SK-N-SH (cell line): Measurements from ENCODE around the gene RANBP2. TPM values are rescaled to one million over a fixed set of nuclear protein-coding genes. Genes with fewer than 3 reads are reported as not detected.

ENCODE experiments used
- CTCF ChIA-PET: fragments of 300-600, 350-600 bp; formaldehyde crosslinking; extraction: SDS; loops from one replicate; lab custom pipeline; 2021; lab: Yijun Ruan, JAX
- POLR2A ChIA-PET: fragments of 350-600 bp; sonication (Branson Sonifier 250); formaldehyde crosslinking; extraction: SDS; loops from one replicate; lab custom pipeline; 2020; ENCODE audit warnings: antibody characterized with exemption, inconsistent platforms; lab: Yijun Ruan, JAX
- DNase-seq: peaks from one replicate; pipeline ENCODE4 v3.0.0; 2012
- H2AFZ ChIP-seq: fragments of 200-600 bp; sonication (generic); 2 replicates; pipeline ENCODE4 v1.8.1; 2016; ENCODE audit warnings: antibody characterized with exemption, mild to moderate bottlenecking, low read depth
- H3F3A ChIP-seq: fragments of 200-600 bp; sonication (generic); replicated peaks from 2 replicates; pipeline ENCODE3; 2016; ENCODE audit warnings: antibody characterized with exemption, mild to moderate bottlenecking; ENCODE audit not compliant: insufficient read depth
- H3K27ac ChIP-seq, 2 experiments: fragments of 200-500 bp in 1 of 2; fragments of 200-600 bp in 1 of 2; sonication (Bioruptor generic) in 1 of 2; sonication (generic), shearing (Covaris generic) in 1 of 2; 2 replicates each; pipeline versions ENCODE4 v1.5.1 to v1.6.1; 2014 to 2016; ENCODE audit warnings: low read depth in 2 of 2, inconsistent platforms in 1 of 2, low read length in 1 of 2, mild to moderate bottlenecking in 1 of 2, mixed read lengths in 1 of 2
- H3K27me3 ChIP-seq: fragments of 200-600 bp; sonication (generic), shearing (Covaris generic); 2 replicates; pipeline ENCODE4 v1.6.1; 2016; ENCODE audit warnings: mixed run types; ENCODE audit not compliant: insufficient read depth
- H3K36me3 ChIP-seq, 2 experiments: fragments of 200-500 bp in 1 of 2; fragments of 200-600 bp in 1 of 2; sonication (Bioruptor generic) in 1 of 2; sonication (generic) in 1 of 2; replicated peaks in 1 of 2; 2 replicates each; pipeline versions ENCODE3 to v1.5.1; 2014 to 2016; ENCODE audit warnings: low read length in 1 of 2, mild to moderate bottlenecking in 1 of 2; ENCODE audit not compliant: insufficient read depth in 2 of 2, control insufficient read depth in 1 of 2
- H3K4me1 ChIP-seq, 2 experiments: fragments of 200-500 bp in 1 of 2; fragments of 200-600 bp in 1 of 2; sonication (Bioruptor generic) in 1 of 2; sonication (generic), shearing (Covaris generic) in 1 of 2; 2 replicates each; pipeline versions ENCODE4 v1.5.1 to v1.6.1; 2014 to 2016; ENCODE audit warnings: low read depth in 1 of 2, low read length in 1 of 2, mixed run types in 1 of 2; ENCODE audit not compliant: insufficient read depth in 2 of 2, control insufficient read depth in 1 of 2
- H3K4me2 ChIP-seq: fragments of 200-600 bp; sonication (generic), shearing (Covaris generic); 2 replicates; pipeline ENCODE4 v1.6.1; 2017; ENCODE audit warnings: mixed run types
- H3K4me3 ChIP-seq, 2 experiments: fragments of 200-500 bp in 1 of 2; fragments of 200-600 bp in 1 of 2; sonication (Bioruptor generic) in 1 of 2; sonication (generic), shearing (Covaris generic) in 1 of 2; 2 replicates each; pipeline versions ENCODE4 v1.5.1 to v1.8.1; 2014 to 2016; ENCODE audit warnings: low read depth in 2 of 2, inconsistent platforms in 1 of 2, low read length in 1 of 2, mild to moderate bottlenecking in 1 of 2, mixed read lengths in 1 of 2, moderate library complexity in 1 of 2
- H3K79me2 ChIP-seq: fragments of 200-600 bp; sonication (generic); 2 replicates; pipeline ENCODE4 v1.8.1; 2017; ENCODE audit warnings: mild to moderate bottlenecking; ENCODE audit not compliant: insufficient read depth
- H3K9ac ChIP-seq: fragments of 200-600 bp; sonication (generic); 2 replicates; pipeline ENCODE4 v1.6.1; 2017; ENCODE audit warnings: mixed run types
- H3K9me2 ChIP-seq: fragments of 200-600 bp; sonication (generic); 2 replicates; pipeline ENCODE4 v1.6.1; 2017; ENCODE audit warnings: mixed run types
- H3K9me3 ChIP-seq: fragments of 200-600 bp; sonication (generic); 2 replicates; pipeline ENCODE4 v1.6.1; 2017; ENCODE audit warnings: mixed run types, mild to moderate bottlenecking, moderate library complexity
- H4K20me1 ChIP-seq: fragments of 200-600 bp; sonication (generic); 2 replicates; pipeline ENCODE4 v1.6.1; 2017; ENCODE audit warnings: mild to moderate bottlenecking, mixed run types; ENCODE audit not compliant: insufficient read depth
- CHD2 ChIP-seq: fragments of 150-350 bp; IDR thresholded peaks from 2 replicates; pipeline ENCODE4 v1.6.1; 2018; ENCODE audit warnings: low read length; ENCODE audit not compliant: partially characterized antibody
- ELF1 ChIP-seq: IDR thresholded peaks from 2 replicates; pipeline ENCODE4 v1.4.0; 2012
- EZH2phosphoT487 ChIP-seq: fragments of 200-600 bp; sonication (generic); IDR thresholded peaks from 2 replicates; pipeline ENCODE4 v1.6.1; 2017; ENCODE audit warnings: low read depth, mixed run types, mild to moderate bottlenecking, antibody characterized with exemption, moderate library complexity, borderline replicate concordance
- FOXM1 ChIP-seq: IDR thresholded peaks from 2 replicates; pipeline ENCODE4 v1.4.0; 2012; ENCODE audit warnings: low read depth, mild to moderate bottlenecking
- MEF2A ChIP-seq: IDR thresholded peaks from 2 replicates; pipeline ENCODE4 v1.4.0; 2012; ENCODE audit warnings: low read depth, borderline replicate concordance
- NRF1 ChIP-seq: IDR thresholded peaks from 2 replicates; pipeline ENCODE4 v1.6.1; 2012; ENCODE audit warnings: low read depth, mild to moderate bottlenecking, low read length
- RAD21 ChIP-seq: IDR thresholded peaks from 2 replicates; pipeline ENCODE4 v1.6.1; 2012; ENCODE audit warnings: mild to moderate bottlenecking, low read length
- RCOR1 ChIP-seq: fragments of 150-350 bp; IDR thresholded peaks from 2 replicates; pipeline ENCODE4 v1.6.1; 2017; ENCODE audit warnings: antibody characterized with exemption, low read length
- RXRA ChIP-seq: IDR thresholded peaks from 2 replicates; pipeline ENCODE4 v1.4.0; 2012; ENCODE audit warnings: low read depth, mild to moderate bottlenecking, borderline replicate concordance
- SMC3 ChIP-seq: IDR thresholded peaks from 2 replicates; pipeline ENCODE4 v1.6.1; 2012; ENCODE audit warnings: low read depth, low read length, improper control_type of control experiment
- TEAD4 ChIP-seq: IDR thresholded peaks from 2 replicates; pipeline ENCODE4 v1.4.0; 2012; ENCODE audit warnings: mild to moderate bottlenecking, borderline replicate concordance; ENCODE audit not compliant: insufficient read depth
- YY1 ChIP-seq: IDR thresholded peaks from 2 replicates; pipeline ENCODE4 v1.4.0; 2012; ENCODE audit warnings: low read depth, mild to moderate bottlenecking
- WGBS: methylation state at CpG from one replicate; pipeline ENCODE4 v1.1.6; 2017; ENCODE audit warnings: low lambda C conversion rate; 5-methylcytosine and 5-hydroxymethylcytosine counted together
- polyA plus RNA-seq, 3 experiments: library from polyadenylated mRNA; depleted of rRNA; stranded (reverse); fragments of >200 nt; gene quantifications; 2 replicates each; pipeline ENCODE4 v1.2.3, GENCODE V29; 2012
- TF ChIP-seq, protein P1 (sequence below): IDR thresholded peaks from 2 replicates; pipeline ENCODE4; 2012
- TF ChIP-seq, protein P2 (sequence below): fragments of 150-350 bp; IDR thresholded peaks from 2 replicates; pipeline ENCODE4 v1.6.1; 2017; ENCODE audit warnings: antibody characterized with exemption, low read length, low read depth, borderline replicate concordance
- TF ChIP-seq, protein P3 (sequence below): IDR thresholded peaks from 2 replicates; pipeline ENCODE4 v1.4.0; 2012; ENCODE audit warnings: low read depth, borderline replicate concordance
- TF ChIP-seq, protein P4 (sequence below): IDR thresholded peaks from 2 replicates; pipeline ENCODE4 v1.4.0; 2012; ENCODE audit warnings: low read depth
- TF ChIP-seq, protein P5 (sequence below): IDR thresholded peaks from 2 replicates; pipeline ENCODE4 v1.6.1; 2012; ENCODE audit warnings: mild to moderate bottlenecking, low read depth, low read length, moderate library complexity

RANBP2 gene
- polyA plus RNA-seq, 1 of the 3 experiments (the other 2 are of a cell fraction): 3.6 TPM

DNA sequence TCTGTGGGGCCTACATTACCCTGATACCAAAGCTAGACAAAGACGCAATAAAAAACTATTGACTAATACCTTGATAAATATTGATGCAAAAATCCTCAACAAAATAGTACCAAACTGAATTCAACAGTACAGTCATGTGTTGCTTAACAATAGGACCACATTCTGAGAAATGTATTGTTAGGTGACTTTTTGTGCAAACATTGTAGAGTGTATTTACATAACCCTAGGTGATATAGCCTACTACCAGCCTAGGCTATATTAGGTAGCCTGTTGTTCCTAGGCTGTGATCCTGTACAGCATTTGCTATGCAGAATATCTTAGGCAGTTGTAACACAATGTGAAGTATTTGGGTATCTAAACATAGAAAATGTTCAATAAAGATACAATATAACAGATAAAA is 104.0 kb downstream of the RANBP2 start:
- Histone ChIP-seq H3K9me2 (0 out of 2 replicates have a peak, but pooled peaks cover 6% of the 10 kb centered on the region), H3K9ac (no peak overlapping the region), H3K27me3 (no peaks in the 10 kb centered on the region), H3K4me2 (no peak overlapping the region), H3K27ac (no peak overlapping the region), H2AFZ (no peak overlapping the region), H3K79me2 (no peaks in the 10 kb centered on the region), H3K36me3 (peaks cover 15 to 46% of the 10 kb centered on the region in 2 experiments), H4K20me1 (no peaks in the 10 kb centered on the region), H3K4me3 (no peak overlapping the region), H3K4me1 (no peaks in the 10 kb centered on the region), H3K9me3 (no peaks in the 10 kb centered on the region), H3F3A (peaks cover 14% of the 10 kb centered on the region)
- WGBS: 100% methylated on average over 1 of the region's 1 CpG
- CTCF ChIA-PET: interaction anchor here (1.2 to 1.3 kb wide), 2 partner anchors 12 to 17 kb away, joined by 3 to 4 read pairs; no protein-coding TSS in a partner anchor
- no peak for TF ChIP-seq RXRA
- no peak for TF ChIP-seq SMC3
- no peak for TF ChIP-seq RCOR1
- TF ChIP-seq, protein P1, sequence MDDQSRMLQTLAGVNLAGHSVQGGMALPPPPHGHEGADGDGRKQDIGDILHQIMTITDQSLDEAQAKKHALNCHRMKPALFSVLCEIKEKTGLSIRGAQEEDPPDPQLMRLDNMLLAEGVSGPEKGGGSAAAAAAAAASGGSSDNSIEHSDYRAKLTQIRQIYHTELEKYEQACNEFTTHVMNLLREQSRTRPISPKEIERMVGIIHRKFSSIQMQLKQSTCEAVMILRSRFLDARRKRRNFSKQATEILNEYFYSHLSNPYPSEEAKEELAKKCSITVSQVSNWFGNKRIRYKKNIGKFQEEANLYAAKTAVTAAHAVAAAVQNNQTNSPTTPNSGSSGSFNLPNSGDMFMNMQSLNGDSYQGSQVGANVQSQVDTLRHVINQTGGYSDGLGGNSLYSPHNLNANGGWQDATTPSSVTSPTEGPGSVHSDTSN: no peak
- no peak for TF ChIP-seq EZH2phosphoT487
- TF ChIP-seq, protein P2, sequence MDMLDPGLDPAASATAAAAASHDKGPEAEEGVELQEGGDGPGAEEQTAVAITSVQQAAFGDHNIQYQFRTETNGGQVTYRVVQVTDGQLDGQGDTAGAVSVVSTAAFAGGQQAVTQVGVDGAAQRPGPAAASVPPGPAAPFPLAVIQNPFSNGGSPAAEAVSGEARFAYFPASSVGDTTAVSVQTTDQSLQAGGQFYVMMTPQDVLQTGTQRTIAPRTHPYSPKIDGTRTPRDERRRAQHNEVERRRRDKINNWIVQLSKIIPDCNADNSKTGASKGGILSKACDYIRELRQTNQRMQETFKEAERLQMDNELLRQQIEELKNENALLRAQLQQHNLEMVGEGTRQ: no peak
- no peak for TF ChIP-seq CHD2
- no peak for TF ChIP-seq RAD21
- TF ChIP-seq NRF1: no peak
- TF ChIP-seq TEAD4: no peak
- TF ChIP-seq, protein P3, sequence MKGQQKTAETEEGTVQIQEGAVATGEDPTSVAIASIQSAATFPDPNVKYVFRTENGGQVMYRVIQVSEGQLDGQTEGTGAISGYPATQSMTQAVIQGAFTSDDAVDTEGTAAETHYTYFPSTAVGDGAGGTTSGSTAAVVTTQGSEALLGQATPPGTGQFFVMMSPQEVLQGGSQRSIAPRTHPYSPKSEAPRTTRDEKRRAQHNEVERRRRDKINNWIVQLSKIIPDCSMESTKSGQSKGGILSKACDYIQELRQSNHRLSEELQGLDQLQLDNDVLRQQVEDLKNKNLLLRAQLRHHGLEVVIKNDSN: no peak
- TF ChIP-seq, protein P4, sequence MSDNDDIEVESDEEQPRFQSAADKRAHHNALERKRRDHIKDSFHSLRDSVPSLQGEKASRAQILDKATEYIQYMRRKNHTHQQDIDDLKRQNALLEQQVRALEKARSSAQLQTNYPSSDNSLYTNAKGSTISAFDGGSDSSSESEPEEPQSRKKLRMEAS: no peak
- TF ChIP-seq FOXM1: no peak
- no peak for TF ChIP-seq YY1
- TF ChIP-seq MEF2A: no peak
- TF ChIP-seq, protein P5, sequence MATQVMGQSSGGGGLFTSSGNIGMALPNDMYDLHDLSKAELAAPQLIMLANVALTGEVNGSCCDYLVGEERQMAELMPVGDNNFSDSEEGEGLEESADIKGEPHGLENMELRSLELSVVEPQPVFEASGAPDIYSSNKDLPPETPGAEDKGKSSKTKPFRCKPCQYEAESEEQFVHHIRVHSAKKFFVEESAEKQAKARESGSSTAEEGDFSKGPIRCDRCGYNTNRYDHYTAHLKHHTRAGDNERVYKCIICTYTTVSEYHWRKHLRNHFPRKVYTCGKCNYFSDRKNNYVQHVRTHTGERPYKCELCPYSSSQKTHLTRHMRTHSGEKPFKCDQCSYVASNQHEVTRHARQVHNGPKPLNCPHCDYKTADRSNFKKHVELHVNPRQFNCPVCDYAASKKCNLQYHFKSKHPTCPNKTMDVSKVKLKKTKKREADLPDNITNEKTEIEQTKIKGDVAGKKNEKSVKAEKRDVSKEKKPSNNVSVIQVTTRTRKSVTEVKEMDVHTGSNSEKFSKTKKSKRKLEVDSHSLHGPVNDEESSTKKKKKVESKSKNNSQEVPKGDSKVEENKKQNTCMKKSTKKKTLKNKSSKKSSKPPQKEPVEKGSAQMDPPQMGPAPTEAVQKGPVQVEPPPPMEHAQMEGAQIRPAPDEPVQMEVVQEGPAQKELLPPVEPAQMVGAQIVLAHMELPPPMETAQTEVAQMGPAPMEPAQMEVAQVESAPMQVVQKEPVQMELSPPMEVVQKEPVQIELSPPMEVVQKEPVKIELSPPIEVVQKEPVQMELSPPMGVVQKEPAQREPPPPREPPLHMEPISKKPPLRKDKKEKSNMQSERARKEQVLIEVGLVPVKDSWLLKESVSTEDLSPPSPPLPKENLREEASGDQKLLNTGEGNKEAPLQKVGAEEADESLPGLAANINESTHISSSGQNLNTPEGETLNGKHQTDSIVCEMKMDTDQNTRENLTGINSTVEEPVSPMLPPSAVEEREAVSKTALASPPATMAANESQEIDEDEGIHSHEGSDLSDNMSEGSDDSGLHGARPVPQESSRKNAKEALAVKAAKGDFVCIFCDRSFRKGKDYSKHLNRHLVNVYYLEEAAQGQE: no peak
- no peak for TF ChIP-seq ELF1
- POLR2A ChIA-PET: no interaction called here
- no peak for DNase-seq
